GM18511 (cell line): ENCODE data around the gene KRT6A.
"Not testable (repeated sequence)": the region's sequence is repeated elsewhere in the genome, so short reads cannot be mapped to it uniquely, and the experiment has no call there.

Experiments
- ATAC-seq: cut with Tn5 transposase; IDR thresholded peaks from one replicate; pipeline ENCODE4 v1.9.1; 2021; ENCODE audit warnings: mild to moderate bottlenecking, moderate library complexity; ENCODE audit not compliant: unreplicated experiment

The KRT6A gene

GRCh38 chr12:52474212-52474611, 18.8 kb downstream of the KRT6A start:
- ATAC-seq: no peak

GRCh38 chr12:52473768-52474167, 19.3 kb downstream of the KRT6A start, which contains the start of gene KRT6C:
Gene KRT6C, minus strand, starts transcription at chr12:52473805. Its CDS starts 68 bp downstream, at chr12:52473737.
- ATAC-seq: no peak

- ATAC-seq: no peak
These were observed 23.2 kb downstream of the KRT6A start for GRCh38 chr12:52469853-52470252.

GRCh38 chr12:52464897-52465296, 28.2 kb downstream of the KRT6A start:
- ATAC-seq: no peak

- ATAC-seq: no peak
These were observed 31.4 kb downstream of the KRT6A start for GRCh38 chr12:52461693-52462092.

GRCh38 chr12:52458861-52459260, 34.2 kb downstream of the KRT6A start:
- ATAC-seq: no peak

GRCh38 chr12:52455821-52456220, 37.2 kb downstream of the KRT6A start:
- ATAC-seq: no peak

GRCh38 chr12:52454411-52455201, 38.5 kb downstream of the KRT6A start:
- ATAC-seq: no peak

- ATAC-seq: no peak
These were observed 41.0 kb downstream of the KRT6A start, which contains the start of gene KRT6B for GRCh38 chr12:52452101-52452500. Gene KRT6B, minus strand, starts transcription at chr12:52452146. Its CDS starts 68 bp downstream, at chr12:52452078.

- ATAC-seq: no peak
These were observed 44.8 kb downstream of the KRT6A start for GRCh38 chr12:52448228-52448627.

- ATAC-seq: not testable (repeated sequence)
These were observed 45.9 kb downstream of the KRT6A start for GRCh38 chr12:52447196-52447595.

GRCh38 chr12:52446367-52447045, 46.6 kb downstream of the KRT6A start:
- ATAC-seq: no peak

- no peak for ATAC-seq
These were observed 47.2 kb downstream of the KRT6A start for GRCh38 chr12:52445876-52446275.

- ATAC-seq: no peak
These were observed 48.1 kb downstream of the KRT6A start for GRCh38 chr12:52444647-52445595.

GRCh38 chr12:52443966-52444365, 49.1 kb downstream of the KRT6A start:
- no peak for ATAC-seq

GRCh38 chr12:52442600-52443061, 50.4 kb downstream of the KRT6A start:
- ATAC-seq: no peak

GRCh38 chr12:52441320-52441911, 51.6 kb downstream of the KRT6A start:
- no peak for ATAC-seq

- ATAC-seq: no peak
These were observed 52.2 kb downstream of the KRT6A start for GRCh38 chr12:52440821-52441319.

GRCh38 chr12:52439845-52440244, 53.2 kb downstream of the KRT6A start:
- ATAC-seq: no peak

- no peak for ATAC-seq
These were observed 53.6 kb downstream of the KRT6A start for GRCh38 chr12:52439420-52439819.
